Endometrial microvascular endothelial cells (primary cell): ENCODE data around the gene GIMAP4. TPM values are rescaled to one million over a fixed set of nuclear protein-coding genes. Genes with fewer than 3 reads are reported as not detected.
"Not testable (repeated sequence)": the region's sequence is repeated elsewhere in the genome, so short reads cannot be mapped to it uniquely, and the experiment has no call there.

Source experiments
- in situ Hi-C: cut with HindIII; loops from 2 replicates; pipeline ENCODE4 v1.10.0; 2017; ENCODE audit warnings: low sequenced_read_pairs, low pct_unique_long_range_greater_than_20kb; ENCODE audit errors: inconsistent ontology term
- total RNA-seq: library from RNA; depleted of rRNA; stranded (reverse); fragments of >200 nt; gene quantifications from one replicate; pipeline ENCODE4 v1.2.3, GENCODE V29; 2015; ENCODE audit errors: inconsistent ontology term

GIMAP4 gene
- total RNA-seq, 1 donor from 2014 or later: 43.2 TPM

GRCh38 chr7:150572496-150572895 lies 5.3 kb downstream of the GIMAP4 start:
- in situ Hi-C loops: no loop called here

- in situ Hi-C loops: not testable (repeated sequence)
Observed at GRCh38 chr7:150579979-150580637, 12.9 kb downstream of the GIMAP4 start.

- in situ Hi-C loops: no loop called here
Observed at GRCh38 chr7:150580638-150581394, 13.6 kb downstream of the GIMAP4 start.

GRCh38 chr7:150585199-150585598 lies 18.0 kb downstream of the GIMAP4 start:
- in situ Hi-C loops: no loop called here

GRCh38 chr7:150586068-150586784 lies 19.0 kb downstream of the GIMAP4 start:
- in situ Hi-C loops: no loop called here

- in situ Hi-C loops: no loop called here
Observed at GRCh38 chr7:150586785-150587152, 19.6 kb downstream of the GIMAP4 start.

- in situ Hi-C loops: no loop called here
Observed at GRCh38 chr7:150587551-150587950, 20.4 kb downstream of the GIMAP4 start.

GRCh38 chr7:150594805-150595204 lies 27.6 kb downstream of the GIMAP4 start:
- in situ Hi-C loops: no loop called here

GRCh38 chr7:150595361-150595760 lies 28.2 kb downstream of the GIMAP4 start:
- in situ Hi-C loops: no loop called here

GRCh38 chr7:150603600-150603999 lies 36.4 kb downstream of the GIMAP4 start:
- in situ Hi-C loops: not testable (repeated sequence)

GRCh38 chr7:150610233-150610632 lies 43.0 kb downstream of the GIMAP4 start:
- in situ Hi-C loops: no loop called here

GRCh38 chr7:150612925-150613324 lies 45.7 kb downstream of the GIMAP4 start:
- in situ Hi-C loops: no loop called here

- in situ Hi-C loops: no loop called here
Observed at GRCh38 chr7:150613880-150614279, 46.7 kb downstream of the GIMAP4 start.

- in situ Hi-C loops: not testable (repeated sequence)
Observed at GRCh38 chr7:150614426-150614825, 47.2 kb downstream of the GIMAP4 start.

- in situ Hi-C loops: not testable (repeated sequence)
Observed at GRCh38 chr7:150615221-150615755, 48.1 kb downstream of the GIMAP4 start.

GRCh38 chr7:150620061-150620460 lies 52.9 kb downstream of the GIMAP4 start:
- in situ Hi-C loops: no loop called here

- in situ Hi-C loops: no loop called here
Observed at GRCh38 chr7:150620617-150621371, 53.6 kb downstream of the GIMAP4 start.

GRCh38 chr7:150621376-150621775 lies 54.2 kb downstream of the GIMAP4 start:
- in situ Hi-C loops: no loop called here
